ENCODE measurements around the gene ANKRD36.
A peak's percentile ranks its signal among the peaks of the same experiment; 100 is the strongest.
"Not testable (repeated sequence)": the region's sequence is repeated elsewhere in the genome, so short reads cannot be mapped to it uniquely, and the experiment has no call there.

Gene ANKRD36

DNA sequence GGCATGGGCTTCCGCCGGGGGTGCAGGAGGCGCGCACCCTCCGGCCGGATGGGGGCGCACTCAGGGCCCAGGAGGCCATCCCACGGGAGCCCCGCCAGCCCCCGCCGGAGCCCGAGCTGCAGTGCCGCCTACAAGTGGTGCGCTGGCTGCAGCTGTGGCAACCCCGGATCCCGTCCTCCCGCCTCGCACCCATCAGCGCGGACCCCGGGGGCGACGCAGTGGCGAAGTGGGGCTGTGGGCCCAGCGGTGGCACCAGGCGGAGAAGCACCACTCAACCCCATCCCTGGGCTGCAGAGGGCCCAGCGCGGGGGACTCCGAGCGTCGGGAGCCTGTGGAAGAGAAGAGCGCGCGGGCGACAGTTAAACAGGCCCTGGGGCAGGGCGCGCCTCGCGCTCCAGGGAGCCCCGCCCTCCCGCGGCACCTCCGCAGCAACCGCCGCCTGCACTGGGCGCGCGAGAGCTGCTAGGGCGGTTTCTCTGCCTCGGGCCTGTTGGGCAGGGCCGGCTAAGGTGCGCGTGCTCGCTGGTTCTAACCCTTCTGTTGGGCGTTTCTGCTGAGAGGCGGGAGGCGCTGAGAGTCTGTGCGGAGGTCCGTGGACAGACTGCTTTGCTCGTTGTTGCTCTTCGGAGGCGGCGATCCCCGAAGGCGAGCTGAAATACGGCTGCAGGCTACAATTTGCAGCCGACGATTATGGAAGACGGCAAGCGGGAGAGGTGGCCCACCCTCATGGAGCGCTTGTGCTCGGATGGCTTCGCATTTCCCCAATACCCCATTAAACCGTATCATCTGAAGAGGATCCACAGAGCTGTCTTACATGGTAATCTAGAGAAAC is at the start of gene ANKRD36:
ANKRD36 (plus strand) TSS at position 104 of the 832 bp plus-strand sequence; CDS start at position 691, 587 bp downstream.
- H3K27me3 ChIP-seq (ENCODE audit: control insufficient read depth, insufficient read depth, low read length); H3K9me3 ChIP-seq (ENCODE audit: control insufficient read depth, insufficient read depth, low read length); H3K36me3 ChIP-seq (ENCODE audit: control insufficient read depth, insufficient read depth, low read length); H3K27ac ChIP-seq (ENCODE audit: low read depth, low read length); H3K4me1 ChIP-seq (ENCODE audit: control insufficient read depth, insufficient read depth, low read length): not testable (repeated sequence)
- Histone ChIP-seq H3K4me3 (ENCODE audit: low read depth, low read length) (peak within 1 kb of the TSS; percentile 68), H3K9ac (ENCODE audit: low read depth, low read length) (peak within 1 kb of the TSS; percentile 70)

DNA sequence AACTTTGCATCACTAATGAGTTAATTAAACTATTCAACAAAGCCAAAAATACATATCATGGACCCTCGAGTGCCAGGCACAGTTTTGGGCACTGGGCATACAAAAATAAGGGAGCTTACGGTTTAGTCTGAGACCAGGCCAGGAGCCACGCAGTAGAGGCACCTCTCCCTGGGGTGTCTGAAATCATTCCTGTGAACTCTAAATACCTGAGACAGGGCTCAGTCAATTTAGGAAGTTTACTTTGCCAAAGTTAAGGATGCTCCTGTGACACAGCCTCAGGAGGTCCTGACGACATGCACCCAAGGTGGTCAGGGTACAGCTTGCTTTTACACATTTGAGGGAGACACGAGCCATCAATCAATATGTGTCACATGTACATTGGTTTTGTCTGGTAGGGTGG is 46.9 kb upstream of the ANKRD36 start:
- not testable (repeated sequence) for H3K4me3 ChIP-seq (ENCODE audit: low read depth, low read length); H3K27ac ChIP-seq (ENCODE audit: low read depth, low read length); H3K4me1 ChIP-seq (ENCODE audit: control insufficient read depth, insufficient read depth, low read length); H3K27me3 ChIP-seq (ENCODE audit: control insufficient read depth, insufficient read depth, low read length); H3K9me3 ChIP-seq (ENCODE audit: control insufficient read depth, insufficient read depth, low read length); H3K36me3 ChIP-seq (ENCODE audit: control insufficient read depth, insufficient read depth, low read length); H3K9ac ChIP-seq (ENCODE audit: low read depth, low read length)

DNA sequence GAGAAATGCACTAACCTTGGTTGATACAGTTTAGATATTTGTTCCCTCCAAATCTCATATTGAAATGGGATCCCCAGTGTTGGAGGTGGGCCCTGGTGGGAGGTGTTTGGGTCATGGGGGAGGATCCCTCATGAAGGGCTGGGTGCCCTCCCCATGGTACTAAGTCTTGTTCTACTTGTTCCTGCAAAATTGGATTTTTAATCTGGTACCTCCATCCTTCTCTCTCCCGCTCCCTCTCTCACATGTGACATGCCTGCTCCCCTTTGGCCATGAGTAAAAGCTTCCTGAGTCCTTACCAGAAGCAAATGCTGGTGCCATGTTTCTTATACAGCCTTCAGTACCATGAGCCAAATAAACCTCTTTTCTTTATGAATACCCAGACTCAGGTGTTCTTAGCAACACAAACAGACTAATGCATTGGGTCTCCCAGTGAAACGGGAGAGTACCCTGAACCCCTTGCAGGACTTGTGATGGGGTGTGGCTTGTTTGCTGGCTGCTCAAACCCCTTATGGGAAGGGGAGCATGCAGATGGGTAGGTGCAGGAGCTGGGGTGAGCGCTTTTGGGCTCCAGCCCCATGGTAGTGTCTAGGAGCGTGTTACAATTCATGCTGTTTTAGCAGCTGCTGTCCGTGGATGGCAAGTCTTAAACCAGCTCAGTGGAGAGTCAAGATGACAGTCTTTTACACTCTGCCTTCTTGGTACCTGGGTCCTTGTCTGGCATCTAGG is 45.5 kb upstream of the ANKRD36 start:
- Histone ChIP-seq H3K9me3 (ENCODE audit: control insufficient read depth, insufficient read depth, low read length) (no peaks in the 10 kb centered on the region), H3K27ac (ENCODE audit: low read depth, low read length) (no peak overlapping the region), H3K36me3 (ENCODE audit: control insufficient read depth, insufficient read depth, low read length) (no peaks in the 10 kb centered on the region), H3K27me3 (ENCODE audit: control insufficient read depth, insufficient read depth, low read length) (no peaks in the 10 kb centered on the region), H3K4me3 (ENCODE audit: low read depth, low read length) (no peak overlapping the region), H3K9ac (ENCODE audit: low read depth, low read length) (no peak overlapping the region), H3K4me1 (ENCODE audit: control insufficient read depth, insufficient read depth, low read length) (no peaks in the 10 kb centered on the region)

DNA sequence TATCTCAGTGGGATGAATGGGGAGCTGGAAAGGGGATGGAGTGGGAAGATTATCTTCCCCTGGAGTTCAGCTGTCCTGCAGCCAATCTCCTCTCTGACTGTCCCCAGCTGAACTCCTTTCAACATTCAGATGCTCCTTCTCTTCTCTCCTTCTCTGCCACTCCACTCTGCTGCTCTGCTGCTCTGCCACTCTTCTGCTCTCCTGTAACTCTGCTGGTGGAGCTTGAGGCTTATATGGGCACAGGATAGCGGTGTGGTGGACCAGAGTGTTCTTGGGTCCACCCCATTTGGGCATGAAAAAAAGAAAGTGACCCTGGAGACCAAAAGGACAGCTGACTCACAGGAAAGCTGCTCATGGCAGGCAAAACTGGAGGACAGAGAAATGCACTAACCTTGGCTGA is 44.9 kb upstream of the ANKRD36 start:
- H3K4me1 ChIP-seq (ENCODE audit: control insufficient read depth, insufficient read depth, low read length): no peaks in the 10 kb centered on the region
- H3K27ac ChIP-seq (ENCODE audit: low read depth, low read length): no peak overlapping the region
- H3K9me3 ChIP-seq (ENCODE audit: control insufficient read depth, insufficient read depth, low read length): no peaks in the 10 kb centered on the region
- H3K36me3 ChIP-seq (ENCODE audit: control insufficient read depth, insufficient read depth, low read length): no peaks in the 10 kb centered on the region
- H3K4me3 ChIP-seq (ENCODE audit: low read depth, low read length): no peak overlapping the region
- no peak overlapping the region for H3K9ac ChIP-seq (ENCODE audit: low read depth, low read length)
- no peaks in the 10 kb centered on the region for H3K27me3 ChIP-seq (ENCODE audit: control insufficient read depth, insufficient read depth, low read length)

DNA sequence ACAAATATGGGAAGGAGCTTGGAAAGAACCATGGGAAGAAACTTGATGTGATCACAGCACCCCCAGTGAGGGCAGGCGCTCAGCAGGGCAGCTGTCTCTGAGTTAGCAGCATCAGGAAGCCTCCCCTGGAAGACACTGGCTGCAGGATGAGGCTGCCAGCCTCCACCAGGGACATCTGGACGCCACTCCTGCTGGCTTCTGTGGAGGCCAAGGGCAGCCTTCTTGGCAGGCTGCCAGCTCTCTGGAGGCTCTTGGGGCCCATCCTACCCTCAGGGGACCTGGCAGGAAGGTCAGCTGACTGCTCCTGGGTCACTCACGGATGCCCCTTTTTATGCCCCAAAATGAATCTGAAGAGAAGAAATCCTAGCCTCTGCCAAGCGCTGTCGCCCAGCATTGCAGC is 44.2 kb upstream of the ANKRD36 start:
- not testable (repeated sequence) for H3K9ac ChIP-seq (ENCODE audit: low read depth, low read length); H3K4me3 ChIP-seq (ENCODE audit: low read depth, low read length); H3K27me3 ChIP-seq (ENCODE audit: control insufficient read depth, insufficient read depth, low read length); H3K4me1 ChIP-seq (ENCODE audit: control insufficient read depth, insufficient read depth, low read length); H3K36me3 ChIP-seq (ENCODE audit: control insufficient read depth, insufficient read depth, low read length); H3K27ac ChIP-seq (ENCODE audit: low read depth, low read length); H3K9me3 ChIP-seq (ENCODE audit: control insufficient read depth, insufficient read depth, low read length)

DNA sequence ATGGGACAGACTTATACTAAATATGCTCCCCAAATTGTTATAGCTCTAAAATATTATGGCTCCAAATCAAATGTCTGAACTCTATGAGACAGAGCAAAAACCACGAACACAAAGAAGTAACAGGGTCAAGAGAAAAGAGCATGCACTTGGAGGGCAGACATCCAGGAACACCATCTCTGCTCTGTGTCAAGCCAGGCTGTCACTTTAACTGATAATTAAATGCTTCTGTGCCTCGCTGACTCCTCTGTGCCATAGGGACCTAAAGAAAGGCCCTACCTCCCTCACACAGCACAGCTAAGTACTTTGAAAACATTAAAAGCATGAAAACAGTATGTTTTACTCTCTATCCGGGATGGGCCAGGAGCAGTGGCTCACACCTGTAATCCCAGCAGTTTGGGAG is 42.0 kb upstream of the ANKRD36 start:
- H3K27ac ChIP-seq (ENCODE audit: low read depth, low read length); H3K9me3 ChIP-seq (ENCODE audit: control insufficient read depth, insufficient read depth, low read length); H3K9ac ChIP-seq (ENCODE audit: low read depth, low read length); H3K27me3 ChIP-seq (ENCODE audit: control insufficient read depth, insufficient read depth, low read length); H3K36me3 ChIP-seq (ENCODE audit: control insufficient read depth, insufficient read depth, low read length); H3K4me1 ChIP-seq (ENCODE audit: control insufficient read depth, insufficient read depth, low read length); H3K4me3 ChIP-seq (ENCODE audit: low read depth, low read length): not testable (repeated sequence)

DNA sequence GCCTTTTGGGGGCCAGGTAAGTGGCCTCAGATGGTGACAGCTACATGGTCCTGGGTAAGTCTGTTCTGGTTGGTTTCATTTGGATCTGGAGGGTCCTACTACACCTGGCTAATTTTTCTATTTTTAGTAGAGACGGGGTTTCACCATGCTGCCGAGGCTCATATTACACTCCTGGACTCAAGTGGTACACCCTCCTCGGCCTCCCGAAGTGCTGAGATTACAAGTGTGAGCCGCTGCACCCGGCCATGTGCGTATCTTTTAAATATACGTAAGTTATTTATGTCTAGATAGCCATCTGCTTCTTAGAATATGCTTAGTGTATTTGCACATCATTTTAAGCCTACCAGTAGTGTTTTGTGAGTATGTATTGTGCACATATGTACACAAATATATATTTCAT is 35.7 kb upstream of the ANKRD36 start:
- not testable (repeated sequence) for H3K36me3 ChIP-seq (ENCODE audit: control insufficient read depth, insufficient read depth, low read length); H3K27ac ChIP-seq (ENCODE audit: low read depth, low read length); H3K27me3 ChIP-seq (ENCODE audit: control insufficient read depth, insufficient read depth, low read length); H3K4me1 ChIP-seq (ENCODE audit: control insufficient read depth, insufficient read depth, low read length); H3K4me3 ChIP-seq (ENCODE audit: low read depth, low read length); H3K9ac ChIP-seq (ENCODE audit: low read depth, low read length); H3K9me3 ChIP-seq (ENCODE audit: control insufficient read depth, insufficient read depth, low read length)

DNA sequence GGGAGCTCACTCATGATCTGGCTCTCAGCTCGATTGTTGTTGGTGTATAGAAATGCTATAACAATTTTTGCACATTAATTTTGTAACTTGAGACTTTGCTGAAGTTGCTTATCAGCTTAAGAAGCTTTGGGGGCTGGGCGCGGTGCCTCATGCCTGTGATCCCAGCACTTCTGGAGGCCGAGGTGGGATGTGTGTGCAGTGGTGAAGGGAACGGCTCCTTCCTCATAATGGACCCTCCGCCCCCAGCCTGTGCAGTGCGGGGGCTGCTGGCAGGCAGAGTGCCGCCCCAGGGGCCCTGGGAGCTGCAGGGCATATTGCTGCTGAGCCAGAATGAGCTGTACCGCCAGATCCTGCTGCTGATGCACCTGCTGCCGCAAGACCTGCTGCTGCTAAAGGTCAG is 32.1 kb upstream of the ANKRD36 start:
- H3K27me3 ChIP-seq (ENCODE audit: control insufficient read depth, insufficient read depth, low read length); H3K9me3 ChIP-seq (ENCODE audit: control insufficient read depth, insufficient read depth, low read length); H3K4me3 ChIP-seq (ENCODE audit: low read depth, low read length); H3K4me1 ChIP-seq (ENCODE audit: control insufficient read depth, insufficient read depth, low read length); H3K9ac ChIP-seq (ENCODE audit: low read depth, low read length); H3K27ac ChIP-seq (ENCODE audit: low read depth, low read length); H3K36me3 ChIP-seq (ENCODE audit: control insufficient read depth, insufficient read depth, low read length): not testable (repeated sequence)

DNA sequence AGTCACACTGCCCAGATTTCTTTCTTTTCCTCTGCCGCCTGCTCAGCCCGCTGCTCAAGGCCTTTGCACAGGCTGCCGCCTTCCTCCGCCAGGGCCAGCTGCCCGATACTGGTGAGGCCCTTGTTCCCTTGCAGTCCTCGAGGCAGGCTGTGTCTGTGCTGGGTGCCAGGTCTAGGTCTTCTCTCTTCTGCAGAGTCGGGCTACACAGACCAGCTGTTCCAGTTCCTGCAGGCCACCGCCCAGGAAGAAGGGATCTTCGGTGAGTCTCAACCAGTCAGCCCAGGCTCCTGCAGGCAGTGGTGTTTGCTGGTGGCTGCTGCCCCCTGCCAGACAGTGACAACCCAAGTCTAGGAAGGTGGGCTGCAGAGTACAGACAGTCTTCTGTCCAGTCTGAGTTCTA is 30.7 kb upstream of the ANKRD36 start:
- H3K9me3 ChIP-seq (ENCODE audit: control insufficient read depth, insufficient read depth, low read length); H3K4me1 ChIP-seq (ENCODE audit: control insufficient read depth, insufficient read depth, low read length); H3K4me3 ChIP-seq (ENCODE audit: low read depth, low read length); H3K27ac ChIP-seq (ENCODE audit: low read depth, low read length); H3K36me3 ChIP-seq (ENCODE audit: control insufficient read depth, insufficient read depth, low read length); H3K27me3 ChIP-seq (ENCODE audit: control insufficient read depth, insufficient read depth, low read length); H3K9ac ChIP-seq (ENCODE audit: low read depth, low read length): not testable (repeated sequence)

DNA sequence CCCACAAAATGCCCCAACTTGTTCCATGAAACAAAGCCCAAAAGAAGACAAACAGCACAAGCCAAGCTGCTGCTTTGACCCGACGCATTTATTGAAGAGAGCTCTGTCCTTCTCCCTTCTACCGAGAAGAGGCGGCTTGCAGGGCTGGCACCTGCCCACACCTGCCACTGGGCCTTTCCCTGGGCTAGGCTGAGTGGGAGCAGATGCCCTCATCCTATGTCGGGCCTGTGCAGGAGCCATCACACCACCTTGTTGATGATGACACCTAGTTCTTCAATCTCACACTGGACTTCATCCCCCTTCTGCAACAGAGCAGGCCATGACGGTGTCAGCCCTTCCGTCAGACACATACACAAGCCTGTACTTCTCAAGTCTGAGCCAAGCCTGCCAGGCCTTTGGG is 29.4 kb upstream of the ANKRD36 start:
- H3K27ac ChIP-seq (ENCODE audit: low read depth, low read length); H3K4me3 ChIP-seq (ENCODE audit: low read depth, low read length); H3K36me3 ChIP-seq (ENCODE audit: control insufficient read depth, insufficient read depth, low read length); H3K4me1 ChIP-seq (ENCODE audit: control insufficient read depth, insufficient read depth, low read length); H3K9me3 ChIP-seq (ENCODE audit: control insufficient read depth, insufficient read depth, low read length); H3K27me3 ChIP-seq (ENCODE audit: control insufficient read depth, insufficient read depth, low read length); H3K9ac ChIP-seq (ENCODE audit: low read depth, low read length): not testable (repeated sequence)

DNA sequence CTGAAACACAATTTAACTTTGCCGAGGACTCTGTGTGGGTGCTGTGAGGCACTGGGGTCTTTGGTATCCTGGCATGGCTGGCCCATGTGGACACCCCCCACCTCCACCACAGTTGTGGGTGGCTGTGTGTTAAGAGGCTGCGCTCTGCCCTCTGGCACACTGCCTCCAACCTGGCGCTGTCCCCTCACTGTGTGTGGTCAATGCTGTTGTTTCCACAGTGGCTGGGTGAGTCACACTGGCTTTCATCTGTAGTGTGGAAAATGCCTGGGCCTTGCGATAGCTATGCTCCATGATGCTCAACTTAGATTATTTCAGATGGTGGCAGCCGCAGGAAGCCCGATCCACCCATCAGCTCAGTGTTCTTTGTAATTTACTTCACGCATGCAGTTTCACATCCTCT is 27.9 kb upstream of the ANKRD36 start:
- H3K9me3 ChIP-seq (ENCODE audit: control insufficient read depth, insufficient read depth, low read length); H3K27me3 ChIP-seq (ENCODE audit: control insufficient read depth, insufficient read depth, low read length); H3K36me3 ChIP-seq (ENCODE audit: control insufficient read depth, insufficient read depth, low read length); H3K4me3 ChIP-seq (ENCODE audit: low read depth, low read length); H3K4me1 ChIP-seq (ENCODE audit: control insufficient read depth, insufficient read depth, low read length); H3K9ac ChIP-seq (ENCODE audit: low read depth, low read length); H3K27ac ChIP-seq (ENCODE audit: low read depth, low read length): not testable (repeated sequence)
